GM12891 (cell line): ENCODE measurements around the gene NOL3.

Source experiments
- DNase-seq: peaks from one replicate; pipeline ENCODE4 v3.0.0; 2011; ENCODE audit warnings: low spot score; ENCODE audit not compliant: insufficient read length
- FAIRE-seq: peaks from 2 replicates; lab custom pipeline; 2011; peaks lifted over from hg19 to GRCh38; lab: Jason Lieb, UNC
- PAX5 ChIP-seq: IDR thresholded peaks from 2 replicates; pipeline ENCODE4 v1.6.1; 2011; ENCODE audit warnings: low read length, moderate library complexity, mild to moderate bottlenecking; ENCODE audit not compliant: insufficient read depth, severe bottlenecking
- POLR2A ChIP-seq: IDR thresholded peaks from 2 replicates; pipeline ENCODE4 v1.6.1; 2011; ENCODE audit warnings: low read depth, low read length, control low read depth
- POLR2AphosphoS5 ChIP-seq: IDR thresholded peaks from 2 replicates; pipeline ENCODE4 v1.6.1; 2011; ENCODE audit warnings: low read depth, low read length, control low read depth
- POU2F2 ChIP-seq: IDR thresholded peaks from 2 replicates; pipeline ENCODE4 v1.6.1; 2011; ENCODE audit warnings: low read depth, mild to moderate bottlenecking, control low read depth, low read length, moderate library complexity
- SPI1 ChIP-seq: IDR thresholded peaks from 2 replicates; pipeline ENCODE4 v1.6.1; 2011; ENCODE audit warnings: low read depth, low read length, control low read depth
- TAF1 ChIP-seq: IDR thresholded peaks from 2 replicates; pipeline ENCODE4 v1.6.1; 2011; ENCODE audit warnings: low read depth, low read length, control low read depth

NOL3 gene

GRCh38 chr16:67170949-67171649 is 761 bp downstream of the NOL3 start:
- TF ChIP-seq POLR2A (no peak), POU2F2 (no peak), TAF1 (no peak), PAX5 (no peak), SPI1 (no peak), POLR2AphosphoS5 (no peak)
- DNase-seq = no peak

GRCh38 chr16:67173323-67173722 is 3.0 kb downstream of the NOL3 start:
- FAIRE-seq (peak; percentile 13), DNase-seq (no peak)

More at GRCh38 chr16:67170949-67171649, 761 bp downstream of the NOL3 start:
- FAIRE-seq = no peak

GRCh38 chr16:67173808-67174705 is 3.7 kb downstream of the NOL3 start:
- FAIRE-seq (peak; percentile 92), DNase-seq (no peak)

More at GRCh38 chr16:67173323-67173722, 3.0 kb downstream of the NOL3 start:
- no peak for TF ChIP-seq POLR2A
- no peak for TF ChIP-seq TAF1
- TF ChIP-seq POU2F2 = no peak
- TF ChIP-seq PAX5 = no peak
- TF ChIP-seq SPI1 = no peak
- TF ChIP-seq POLR2AphosphoS5 = no peak

GRCh38 chr16:67174706-67175231 is 4.4 kb downstream of the NOL3 start:
- FAIRE-seq (no peak), DNase-seq (no peak)
- TF ChIP-seq PAX5 (no peak), SPI1 (no peak), POU2F2 (no peak), POLR2AphosphoS5 (no peak), POLR2A (no peak), TAF1 (no peak)

More at GRCh38 chr16:67173808-67174705, 3.7 kb downstream of the NOL3 start:
- TF ChIP-seq POU2F2 (no peak), SPI1 (peak; percentile 54)

- no peak for TF ChIP-seq TAF1
- TF ChIP-seq PAX5 = no peak
- TF ChIP-seq POU2F2 = no peak
- no peak for DNase-seq
- FAIRE-seq = no peak
Observed at GRCh38 chr16:67176662-67177061, 6.3 kb downstream of the NOL3 start.

GRCh38 chr16:67177743-67178699 is 7.7 kb downstream of the NOL3 start:
- no peak for TF ChIP-seq POLR2A
- no peak for TF ChIP-seq TAF1
- no peak for TF ChIP-seq POLR2AphosphoS5
- no peak for TF ChIP-seq PAX5
- no peak for TF ChIP-seq SPI1
- no peak for TF ChIP-seq POU2F2
- peak; percentile 91 for FAIRE-seq

GRCh38 chr16:67179421-67180080 is 9.2 kb downstream of the NOL3 start:
- no peak for DNase-seq
- TF ChIP-seq PAX5 = no peak
- no peak for TF ChIP-seq POLR2A
- TF ChIP-seq SPI1 = no peak
- no peak for TF ChIP-seq POLR2AphosphoS5
- no peak for TF ChIP-seq POU2F2
- TF ChIP-seq TAF1 = no peak
- no peak for FAIRE-seq

More at GRCh38 chr16:67177743-67178699, 7.7 kb downstream of the NOL3 start:
- peak; percentile 72 for DNase-seq

- TF ChIP-seq SPI1 = no peak
- TF ChIP-seq TAF1 = no peak
- TF ChIP-seq POLR2AphosphoS5 = no peak
- no peak for TF ChIP-seq POLR2A
- no peak for TF ChIP-seq POU2F2
- no peak for TF ChIP-seq PAX5
- DNase-seq (no peak), FAIRE-seq (no peak)
Observed at GRCh38 chr16:67180166-67180565, 9.8 kb downstream of the NOL3 start.
